Right lobe of liver (tissue), 6 donors: ENCODE results near the gene BNIP3. TPM values are rescaled to one million over a fixed set of nuclear protein-coding genes. Genes with fewer than 3 reads are reported as not detected.

Experiments
- ATAC-seq, 4 donors: fragments of 200-7000 bp; cut with Tn5 transposase; one replicate each; pipeline ENCODE4 v1.9.1; 2020; ENCODE audit warnings: mild to moderate bottlenecking in 4 of 4, moderate library complexity in 4 of 4
- DNase-seq, 3 donors: peaks; one replicate each; pipeline ENCODE4 v3.0.0-alpha.2; 2020
- H3K27ac ChIP-seq, 3 donors: fragments of 200-600 bp; one replicate each; pipeline ENCODE4 v1.8.0; 2022
- H3K27me3 ChIP-seq, 2 donors: fragments of 200-600 bp; one replicate each; pipeline ENCODE4 v1.8.0; 2022
- H3K36me3 ChIP-seq, 4 donors: fragments of 200-600 bp; sonication (generic) in 1 of 4; one replicate each; pipeline versions ENCODE4 v1.5.1 to v1.8.0; 2017 to 2022; ENCODE audit warnings: control low read depth in 1 of 4
- H3K4me1 ChIP-seq, 4 donors: fragments of 200-600 bp; sonication (generic) in 1 of 4; one replicate each; pipeline versions ENCODE4 v1.5.1 to v1.8.0; 2017 to 2022; ENCODE audit warnings: control low read depth in 1 of 4
- H3K4me3 ChIP-seq, 3 donors: fragments of 200-600 bp; one replicate each; pipeline ENCODE4 v1.8.0; 2022
- H3K9me3 ChIP-seq, 4 donors: fragments of 200-600 bp; sonication (generic) in 1 of 4; one replicate each; pipeline versions ENCODE4 v1.5.1 to v1.8.0; 2017 to 2022; ENCODE audit warnings: control low read depth in 1 of 4
- POLR2A ChIP-seq: fragments of 450-650 bp; IDR thresholded peaks from one replicate; pipeline ENCODE4 v1.6.1; 2017; ENCODE audit warnings: antibody characterized with exemption, mild to moderate bottlenecking
- WGBS: methylation state at CpG from one replicate; pipeline ENCODE4 v1.1.6; 2018; ENCODE audit warnings: low coverage, low lambda C conversion rate; ENCODE audit not compliant: insufficient coverage; ENCODE audit errors: missing lambda C conversion rate; 5-methylcytosine and 5-hydroxymethylcytosine counted together
- intact Hi-C, 2 donors: fragments of 100-400 bp; cut with DNase I; formaldehyde crosslinking; loops; one replicate each; pipeline versions ENCODE4 v1.11.2 to v1.14.1; 2022
- total RNA-seq, 6 experiments: library from RNA; depleted of rRNA in 2 of 6; stranded (reverse); fragments of >200 nt in 2 of 6; fragmentation: NEBNext Ultra II Directional in 3 of 6; extraction: Animal tissue kit (Norgen Biotek cat#: 25700) in 3 of 6; gene quantifications; one replicate each; pipeline versions ENCODE4 v1.1.0 to v1.2.4, GENCODE V29; 2016 to 2023
- TF ChIP-seq, protein P1 (sequence below), 4 donors: fragments of 200-600 bp in 3 of 4; fragments of 450-650 bp in 1 of 4; IDR thresholded peaks; one replicate each; pipeline versions ENCODE4 v1.5.1 to v1.8.0; 2016 to 2022; ENCODE audit warnings: antibody characterized with exemption in 4 of 4, mild to moderate bottlenecking in 2 of 4
- donor health status: DM: no; HTN: yes; CAD: no.
- donor health status: DM: no; HTN: no; CAD: no.
- donor health status: DM: no; HTN: no; CAD: no.
- donor health status: DM: no; HTN: yes; CAD: no.
- donor health status: DM: no; HTN: yes; CAD: no.

The BNIP3 gene
- total RNA-seq, 6 experiments from 2014 or later = 87.7 to 373 (median 102) TPM

- peaks cover 0 to 8% (median 0%) of the 10 kb centered on the region in 4 donors for H3K4me1 ChIP-seq
- intact Hi-C loops = loop anchor here (5.0 kb wide), 1 partner anchor 141 kb away; no protein-coding TSS in a partner anchor
- H3K36me3 ChIP-seq = no peaks in the 10 kb centered on the region
- peak; percentile 82 to 84 (median 82) for DNase-seq
- no peaks in the 10 kb centered on the region for H3K9me3 ChIP-seq
- TF ChIP-seq, protein P1, sequence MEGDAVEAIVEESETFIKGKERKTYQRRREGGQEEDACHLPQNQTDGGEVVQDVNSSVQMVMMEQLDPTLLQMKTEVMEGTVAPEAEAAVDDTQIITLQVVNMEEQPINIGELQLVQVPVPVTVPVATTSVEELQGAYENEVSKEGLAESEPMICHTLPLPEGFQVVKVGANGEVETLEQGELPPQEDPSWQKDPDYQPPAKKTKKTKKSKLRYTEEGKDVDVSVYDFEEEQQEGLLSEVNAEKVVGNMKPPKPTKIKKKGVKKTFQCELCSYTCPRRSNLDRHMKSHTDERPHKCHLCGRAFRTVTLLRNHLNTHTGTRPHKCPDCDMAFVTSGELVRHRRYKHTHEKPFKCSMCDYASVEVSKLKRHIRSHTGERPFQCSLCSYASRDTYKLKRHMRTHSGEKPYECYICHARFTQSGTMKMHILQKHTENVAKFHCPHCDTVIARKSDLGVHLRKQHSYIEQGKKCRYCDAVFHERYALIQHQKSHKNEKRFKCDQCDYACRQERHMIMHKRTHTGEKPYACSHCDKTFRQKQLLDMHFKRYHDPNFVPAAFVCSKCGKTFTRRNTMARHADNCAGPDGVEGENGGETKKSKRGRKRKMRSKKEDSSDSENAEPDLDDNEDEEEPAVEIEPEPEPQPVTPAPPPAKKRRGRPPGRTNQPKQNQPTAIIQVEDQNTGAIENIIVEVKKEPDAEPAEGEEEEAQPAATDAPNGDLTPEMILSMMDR (IDR thresholded peaks at IDR 0.05) = peak; percentile 89 to 94 (median 92)
- TF ChIP-seq POLR2A = no peak
- ATAC-seq = peak; percentile 93 to 99 (median 98)
- H3K4me3 ChIP-seq = peak overlapping the region; percentile 31 to 38 (median 33)
- H3K27ac ChIP-seq = no peak overlapping the region
- WGBS = 10% methylated on average over 25 of the region's 36 CpGs
- no peaks in the 10 kb centered on the region for H3K27me3 ChIP-seq
Observed at GRCh38 chr10:132023092-132023811, 41.5 kb upstream of the BNIP3 start.

DNA sequence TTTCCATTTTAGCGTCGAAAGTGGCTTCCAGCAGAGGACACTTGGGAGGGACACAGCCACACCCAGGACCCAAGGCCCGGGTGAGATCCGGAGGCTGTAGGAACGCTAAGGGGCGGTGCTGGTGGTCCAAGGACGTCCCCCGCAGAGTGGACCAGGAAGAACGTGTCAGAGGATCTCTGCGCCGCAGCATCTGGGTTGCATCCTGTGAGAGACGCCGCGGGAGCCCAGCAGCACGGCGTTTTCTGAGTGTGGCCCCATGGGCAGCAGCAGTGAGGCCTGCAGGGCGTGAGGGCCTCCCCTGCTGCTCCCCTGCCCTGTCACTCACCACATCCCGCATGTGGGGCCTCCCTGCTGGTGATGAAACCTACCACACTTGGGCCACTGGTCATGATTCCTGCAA is 40.5 kb upstream of the BNIP3 start:
- WGBS = 74% methylated on average over 8 of the region's 18 CpGs
- Histone ChIP-seq H3K36me3 (no peaks in the 10 kb centered on the region), H3K27ac (no peak overlapping the region), H3K4me3 (no peak overlapping the region), H3K27me3 (no peaks in the 10 kb centered on the region), H3K9me3 (no peaks in the 10 kb centered on the region), H3K4me1 (peaks cover 0 to 8% (median 0%) of the 10 kb centered on the region in 4 donors)
- DNase-seq = no peak
- intact Hi-C loops = loop anchor here (5.0 kb wide), 1 partner anchor 140 kb away; no protein-coding TSS in a partner anchor
- TF ChIP-seq, protein P1 (IDR thresholded peaks at IDR 0.05) = no peak
- TF ChIP-seq POLR2A = no peak
- ATAC-seq = no peak

DNA sequence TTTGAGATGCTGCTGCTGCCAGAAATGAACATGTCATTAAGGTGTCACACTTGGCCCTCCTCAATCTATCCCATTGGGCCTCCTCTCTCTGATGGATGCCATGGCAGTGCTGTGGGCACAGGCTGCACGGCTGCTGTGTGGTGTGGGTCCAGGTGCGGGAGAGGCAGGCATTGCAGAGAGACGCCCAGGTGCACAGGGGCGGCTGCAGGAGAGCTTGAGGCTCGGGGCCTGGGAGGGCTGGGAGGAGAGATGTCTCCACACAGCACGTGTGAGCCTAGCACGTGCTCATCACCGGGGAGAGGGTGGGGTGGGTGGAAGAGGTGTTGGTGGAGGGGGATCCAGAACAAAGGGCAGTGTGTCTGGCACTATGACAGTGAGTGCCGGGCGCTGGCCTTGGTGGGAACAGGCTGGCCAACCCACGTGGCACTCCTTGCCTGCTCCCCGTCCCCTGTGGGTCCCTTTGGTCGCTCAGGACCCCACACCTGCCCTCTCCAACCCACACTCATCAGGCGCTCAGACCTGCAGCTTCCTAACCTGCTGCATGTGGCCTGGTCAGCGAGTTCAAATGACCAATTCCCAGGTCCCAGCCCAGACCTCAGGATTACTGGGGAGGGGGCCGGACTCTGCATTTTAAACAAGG is 39.9 kb upstream of the BNIP3 start:
- DNase-seq = no peak
- H3K36me3 ChIP-seq = no peaks in the 10 kb centered on the region
- no peak overlapping the region for H3K27ac ChIP-seq
- intact Hi-C loops = loop anchor here (5.0 kb wide), 1 partner anchor 139 kb away; no protein-coding TSS in a partner anchor
- TF ChIP-seq, protein P1 (IDR thresholded peaks at IDR 0.05) = no peak
- no peak for TF ChIP-seq POLR2A
- H3K9me3 ChIP-seq = no peaks in the 10 kb centered on the region
- no peaks in the 10 kb centered on the region for H3K27me3 ChIP-seq
- H3K4me1 ChIP-seq = peaks cover 0 to 8% (median 0%) of the 10 kb centered on the region in 4 donors
- no CpG with 5 or more reads among the region's 16 CpGs for WGBS
- no peak overlapping the region for H3K4me3 ChIP-seq
- ATAC-seq = no peak

DNA sequence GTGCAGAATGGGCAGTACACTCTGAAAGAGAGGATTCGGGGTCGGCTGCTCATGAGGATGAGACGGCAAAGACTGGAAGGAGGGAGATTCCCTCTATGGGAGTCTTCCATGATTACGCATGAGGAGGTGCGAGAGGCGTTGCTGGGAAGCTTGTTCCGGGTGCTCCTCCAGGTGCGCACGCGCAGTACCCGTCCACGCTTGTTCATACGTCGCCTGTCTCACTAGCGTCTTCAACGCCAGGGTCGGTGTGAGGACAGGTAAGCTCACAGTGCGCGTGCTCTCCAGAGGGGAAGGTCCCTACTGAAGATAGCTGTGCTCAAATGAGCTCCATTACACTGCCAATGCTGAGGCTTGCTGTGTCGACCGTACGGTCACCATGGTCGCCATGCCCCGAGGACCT is 39.3 kb upstream of the BNIP3 start:
- ATAC-seq (no peak), DNase-seq (no peak)
- H3K4me3 ChIP-seq = no peak overlapping the region
- H3K36me3 ChIP-seq = no peaks in the 10 kb centered on the region
- H3K4me1 ChIP-seq = peaks cover 0 to 8% (median 0%) of the 10 kb centered on the region in 4 donors
- 84% methylated on average over 7 of the region's 24 CpGs for WGBS
- H3K27ac ChIP-seq = no peak overlapping the region
- TF ChIP-seq, protein P1 (IDR thresholded peaks at IDR 0.05) = no peak
- TF ChIP-seq POLR2A = no peak
- no peaks in the 10 kb centered on the region for H3K27me3 ChIP-seq
- no peaks in the 10 kb centered on the region for H3K9me3 ChIP-seq
- intact Hi-C loops = loop anchor here (5.0 kb wide), 1 partner anchor 139 kb away; no protein-coding TSS in a partner anchor
